NCI-H345 treated with DMSO at 0.1 percent for 48 hours (cell line): ENCODE measurements around the gene PHACTR3.

Source experiments
- DNase-seq: peaks from one replicate; lab custom pipeline; 2025; ENCODE audit not compliant: unreplicated experiment; lab: John Stamatoyannopoulos, UW

PHACTR3 gene

GRCh38 chr20:59573837-59574236 is 30.5 kb upstream of the PHACTR3 start:
- no peak for DNase-seq

- no peak for DNase-seq
Measured at GRCh38 chr20:59574308-59574707, 30.0 kb upstream of the PHACTR3 start.

- no peak for DNase-seq
Measured at GRCh38 chr20:59575216-59575615, 29.1 kb upstream of the PHACTR3 start.

- DNase-seq: no peak
Measured at GRCh38 chr20:59575653-59576052, 28.7 kb upstream of the PHACTR3 start.

- no peak for DNase-seq
Measured at GRCh38 chr20:59576216-59576953, 28.0 kb upstream of the PHACTR3 start.

GRCh38 chr20:59577037-59577808 is 27.1 kb upstream of the PHACTR3 start:
- DNase-seq: no peak

GRCh38 chr20:59577809-59578435 is 26.4 kb upstream of the PHACTR3 start:
- no peak for DNase-seq

GRCh38 chr20:59578436-59579403 is 25.6 kb upstream of the PHACTR3 start:
- no peak for DNase-seq

- DNase-seq: no peak
Measured at GRCh38 chr20:59579404-59580145, 24.8 kb upstream of the PHACTR3 start.

GRCh38 chr20:59580146-59580946 is 24.0 kb upstream of the PHACTR3 start:
- DNase-seq: no peak

GRCh38 chr20:59580991-59581401 is 23.3 kb upstream of the PHACTR3 start:
- no peak for DNase-seq

- no peak for DNase-seq
Measured at GRCh38 chr20:59581993-59582679, 22.2 kb upstream of the PHACTR3 start.

- DNase-seq: no peak
Measured at GRCh38 chr20:59583428-59584277, 20.7 kb upstream of the PHACTR3 start.

- DNase-seq: no peak
Measured at GRCh38 chr20:59584278-59584925, 19.9 kb upstream of the PHACTR3 start.

- DNase-seq: no peak
Measured at GRCh38 chr20:59585714-59586409, 18.5 kb upstream of the PHACTR3 start.

GRCh38 chr20:59586613-59587012 is 17.7 kb upstream of the PHACTR3 start:
- no peak for DNase-seq

- no peak for DNase-seq
Measured at GRCh38 chr20:59587570-59587969, 16.8 kb upstream of the PHACTR3 start.
